ENCODE data around the gene AGRN.
"Not testable (repeated sequence)": the region's sequence is repeated elsewhere in the genome, so short reads cannot be mapped to it uniquely, and the experiment has no call there.

AGRN gene

DNA sequence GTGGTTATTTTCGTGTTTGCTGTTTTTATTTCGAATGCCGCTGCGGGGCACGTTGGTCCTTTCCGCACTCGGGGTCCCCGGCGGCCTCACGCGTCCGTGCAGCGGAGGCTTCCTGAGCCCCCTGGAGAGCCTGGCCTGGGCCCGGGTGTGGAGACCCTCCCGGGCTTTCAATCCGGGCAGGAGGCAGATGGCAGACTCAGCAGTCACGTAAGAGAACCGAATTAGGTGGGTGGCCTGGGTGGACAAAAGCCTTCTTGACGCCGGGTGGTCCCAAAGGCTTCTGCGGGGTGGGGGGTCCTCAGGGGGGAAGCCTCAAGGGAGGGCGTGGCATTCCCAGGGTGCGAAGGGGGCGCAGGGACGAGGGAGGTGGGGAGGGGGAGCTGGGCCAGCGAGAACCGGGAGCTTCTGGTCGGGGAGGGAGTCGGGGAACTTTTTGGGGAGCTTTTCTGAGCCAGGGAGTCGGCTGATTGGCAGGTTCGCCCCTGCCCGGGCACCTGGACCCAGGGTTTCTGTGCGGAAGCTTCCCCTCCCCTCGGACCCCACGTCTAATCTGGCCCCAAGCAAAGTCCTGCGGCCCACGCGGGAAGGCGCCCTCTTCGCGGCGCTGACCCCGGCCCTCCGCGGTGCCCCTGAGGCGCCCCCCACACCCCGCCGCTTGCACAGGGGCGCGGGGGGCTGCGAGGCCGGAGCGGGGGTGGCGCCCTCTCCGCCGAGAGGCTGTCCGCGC lies 18.7 kb upstream of the AGRN start:
- DNase-seq (ENCODE audit: low spot score) = no peak

GRCh38 chr1:1003618-1004419 lies 16.1 kb upstream of the AGRN start:
- no peak for DNase-seq (ENCODE audit: low spot score)

- no peak for DNase-seq (ENCODE audit: low spot score)
Measured at GRCh38 chr1:1004420-1004779, 15.5 kb upstream of the AGRN start.

DNA sequence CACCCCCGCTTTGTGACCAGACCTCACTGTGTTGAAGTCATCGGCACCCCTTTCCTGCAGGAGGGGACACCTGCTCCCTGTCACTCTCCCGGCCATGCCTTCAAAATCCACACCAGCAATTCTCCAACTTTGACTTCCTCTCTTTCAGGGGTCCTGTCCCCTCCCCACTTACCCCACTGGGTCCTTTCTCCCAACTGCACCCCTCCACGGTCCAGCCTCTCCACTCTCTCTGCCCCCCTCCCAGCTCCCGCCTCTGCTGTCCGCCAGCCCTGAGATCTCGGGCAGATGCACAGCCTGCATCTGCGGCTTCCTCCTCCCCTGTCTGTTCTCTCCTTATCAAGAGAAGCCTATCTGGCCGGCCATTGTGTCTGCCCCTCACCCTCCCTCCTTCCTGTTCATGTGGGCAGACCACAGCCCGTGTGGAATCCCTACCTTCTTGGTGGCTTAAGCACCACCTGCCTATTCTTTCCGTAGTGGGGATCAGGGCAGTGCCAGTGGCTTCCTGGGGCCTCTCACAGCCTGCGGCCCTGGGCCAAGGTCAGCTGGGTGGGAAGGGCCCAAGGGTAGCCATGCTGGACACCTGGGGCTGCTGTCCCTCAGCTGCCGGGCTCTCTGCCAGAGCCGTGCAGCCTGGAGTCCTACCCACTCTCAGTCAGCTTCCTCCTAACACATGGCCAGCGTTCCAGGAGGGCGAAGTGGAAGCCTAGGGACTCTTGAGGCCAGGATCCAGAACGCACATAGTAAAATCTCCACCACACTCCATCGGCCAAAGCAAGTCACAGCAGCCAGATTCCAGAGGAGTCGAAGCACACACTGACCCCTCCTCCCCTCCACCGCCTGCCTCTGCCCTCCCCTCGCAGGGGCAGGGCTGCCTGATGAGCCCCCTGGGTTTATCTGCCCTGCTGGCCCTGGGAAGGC lies 14.9 kb upstream of the AGRN start:
- no peak for DNase-seq (ENCODE audit: low spot score)

DNA sequence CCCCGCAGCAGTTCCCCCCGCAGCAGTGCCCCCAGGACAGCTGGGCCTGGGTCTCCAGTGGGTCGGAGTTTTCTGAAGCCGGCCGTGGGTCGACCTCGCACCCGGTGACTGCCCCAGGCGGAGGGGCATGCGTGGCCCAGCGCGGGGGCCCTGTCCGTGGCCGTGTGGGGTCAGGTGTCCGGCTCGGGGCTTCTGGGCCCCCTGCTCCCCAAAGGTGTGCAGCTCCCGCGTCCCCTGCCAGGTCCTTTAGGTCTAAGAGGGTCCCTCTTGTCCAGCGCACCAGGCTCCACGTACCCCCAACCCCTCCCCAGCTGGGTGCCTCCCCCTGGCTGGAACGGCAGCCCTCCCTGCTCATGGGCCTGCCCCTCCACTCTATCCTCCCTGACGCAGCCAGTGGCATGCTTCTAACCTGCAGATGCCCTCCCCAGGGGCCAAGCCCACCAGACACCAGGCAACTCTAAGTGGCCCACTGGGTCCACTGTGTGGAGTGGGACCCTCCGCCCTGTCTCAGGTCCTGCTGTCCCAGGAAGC lies 14.1 kb upstream of the AGRN start:
- DNase-seq (ENCODE audit: low spot score) = no peak

GRCh38 chr1:1006305-1007159 lies 13.4 kb upstream of the AGRN start:
- DNase-seq (ENCODE audit: low spot score) = no peak

- not testable (repeated sequence) for DNase-seq (ENCODE audit: low spot score)
Measured at GRCh38 chr1:1010131-1010530, 9.8 kb upstream of the AGRN start.

DNA sequence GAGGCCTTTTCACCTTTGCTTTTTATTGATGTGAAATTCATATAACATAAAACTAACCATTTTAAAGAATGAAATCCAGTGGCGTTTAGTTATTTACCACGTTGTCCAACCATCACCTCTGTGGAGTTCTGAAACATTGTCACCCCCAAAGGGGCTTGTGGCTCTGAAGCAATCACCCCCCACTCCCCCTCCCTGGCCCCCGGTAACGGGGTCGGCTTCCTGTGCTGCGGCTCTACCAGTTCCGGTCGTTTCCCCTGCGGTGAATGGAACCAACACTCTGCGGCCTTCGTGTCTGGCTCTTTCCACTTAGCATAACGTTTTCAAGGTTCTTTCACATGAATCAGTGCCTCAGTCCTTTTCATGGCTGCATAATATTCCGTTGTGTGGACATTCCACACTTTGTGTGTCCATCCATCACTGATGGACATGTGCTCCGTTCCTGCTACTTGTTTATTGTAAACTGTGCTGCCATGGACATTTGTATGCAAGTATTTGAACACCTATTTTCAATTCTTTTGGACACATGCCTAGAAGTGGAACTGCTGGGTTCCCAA lies 8.4 kb upstream of the AGRN start:
- no peak for DNase-seq (ENCODE audit: low spot score)

GRCh38 chr1:1012736-1013104 lies 7.2 kb upstream of the AGRN start:
- DNase-seq (ENCODE audit: low spot score) = not testable (repeated sequence)

DNA sequence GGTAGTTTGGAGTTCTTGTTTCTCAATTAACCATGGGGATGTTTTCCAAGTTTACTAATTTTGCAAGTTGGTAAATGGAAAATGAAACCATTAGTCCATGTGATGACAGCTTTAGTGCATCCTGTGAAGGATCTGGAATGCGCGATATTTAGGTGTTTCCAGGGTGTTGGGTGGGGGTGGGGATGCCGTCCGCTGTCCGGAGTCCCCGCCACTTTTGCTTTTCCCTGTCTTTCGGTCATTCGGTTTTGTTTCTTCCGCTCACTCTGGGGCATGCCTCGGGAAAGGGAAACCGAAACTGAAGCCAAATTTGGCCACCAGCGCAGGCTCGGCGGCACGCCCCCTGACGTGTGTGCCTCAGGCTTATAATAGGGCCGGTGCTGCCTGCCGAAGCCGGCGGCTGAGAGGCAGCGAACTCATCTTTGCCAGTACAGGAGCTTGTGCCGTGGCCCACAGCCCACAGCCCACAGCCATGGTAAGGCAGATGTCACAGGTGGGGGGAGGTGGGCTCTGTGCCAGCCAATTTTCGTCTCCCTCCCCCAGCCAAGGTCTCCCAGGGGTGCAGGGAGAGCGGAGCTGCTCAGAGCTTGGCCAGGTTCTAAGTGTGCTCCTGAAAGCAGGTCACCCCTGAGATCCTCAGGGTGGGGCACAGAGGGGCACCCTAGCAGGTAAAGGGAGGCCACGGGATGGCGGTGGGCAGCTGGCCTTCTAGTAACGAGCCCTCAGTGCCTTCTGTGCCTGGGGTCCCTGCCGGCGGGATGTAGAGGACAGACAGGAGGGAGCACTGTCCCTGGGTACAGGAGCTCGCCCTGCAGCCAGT lies 6.6 kb upstream of the AGRN start, which contains the start of gene ISG15:
Gene ISG15, plus strand, starts transcription at position 393 of the 817 bp plus-strand sequence. Its CDS starts 77 bp downstream, at position 470.
- peak; percentile 89 for DNase-seq (ENCODE audit: low spot score)

GRCh38 chr1:1013922-1014648 lies 5.8 kb upstream of the AGRN start:
- no peak for DNase-seq (ENCODE audit: low spot score)

DNA sequence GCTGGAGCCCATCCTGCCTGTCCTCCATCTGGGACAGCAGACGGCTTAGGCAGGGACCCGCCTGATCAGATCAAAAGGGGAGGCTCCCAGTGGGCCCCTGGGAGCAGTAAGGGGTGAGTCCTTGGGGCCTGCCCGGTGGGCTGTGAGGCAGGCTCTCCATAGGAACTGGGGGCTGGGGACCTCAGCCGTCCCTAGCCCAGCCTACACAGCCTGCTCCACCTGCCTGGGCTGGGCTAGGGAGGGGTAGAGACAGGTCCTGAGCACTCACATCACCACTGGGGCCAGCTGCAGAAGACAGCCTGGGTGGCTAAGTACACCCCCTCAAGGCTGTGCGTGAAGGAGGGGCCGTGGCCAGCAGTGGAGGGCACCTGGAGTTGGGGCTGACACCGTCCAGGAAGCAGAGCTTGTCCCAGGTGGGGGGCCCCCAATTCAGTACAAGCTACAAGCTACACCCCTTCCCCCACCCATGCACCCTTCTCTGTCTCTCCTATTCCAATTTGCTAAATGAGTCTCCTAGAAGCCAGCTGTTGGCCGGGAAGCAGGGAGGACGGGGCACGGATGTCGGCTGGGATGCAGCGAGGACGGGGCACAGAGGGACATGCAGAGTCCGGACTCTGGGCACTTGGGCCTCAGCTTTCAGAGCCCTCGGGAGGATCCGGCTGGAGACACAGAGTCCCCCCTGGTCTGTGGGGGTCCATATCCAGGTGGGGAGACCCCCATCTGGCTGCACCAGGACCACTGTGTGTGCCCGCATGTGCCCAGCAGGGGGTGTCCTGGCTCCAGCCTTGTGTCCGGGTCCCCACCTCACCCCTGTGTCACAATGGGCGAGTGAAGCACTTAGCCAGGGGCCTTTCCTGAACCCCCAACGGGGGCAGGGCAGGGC lies 4.9 kb upstream of the AGRN start:
- no peak for DNase-seq (ENCODE audit: low spot score)

GRCh38 chr1:1017397-1018320 lies 2.3 kb upstream of the AGRN start:
- not testable (repeated sequence) for DNase-seq (ENCODE audit: low spot score)

DNA sequence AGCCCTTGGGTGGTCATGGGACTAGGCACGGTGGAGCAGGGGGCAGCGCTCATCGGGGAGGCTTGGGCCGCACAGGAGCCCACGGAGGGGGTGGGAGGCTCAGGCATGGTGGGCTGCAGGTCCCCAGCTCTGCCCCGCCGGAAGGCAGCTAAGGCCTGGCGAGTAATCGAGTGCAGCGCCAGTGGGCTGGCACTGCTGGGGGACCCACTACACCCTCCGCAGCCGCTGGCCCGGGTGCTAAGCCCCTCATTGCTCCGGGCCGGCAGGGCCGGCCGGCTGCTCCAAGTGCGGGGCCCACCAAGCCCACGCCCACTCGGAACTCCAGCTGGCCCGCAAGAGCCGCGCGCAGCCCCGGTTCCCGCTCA lies 1.6 kb upstream of the AGRN start:
- not testable (repeated sequence) for DNase-seq (ENCODE audit: low spot score)

DNA sequence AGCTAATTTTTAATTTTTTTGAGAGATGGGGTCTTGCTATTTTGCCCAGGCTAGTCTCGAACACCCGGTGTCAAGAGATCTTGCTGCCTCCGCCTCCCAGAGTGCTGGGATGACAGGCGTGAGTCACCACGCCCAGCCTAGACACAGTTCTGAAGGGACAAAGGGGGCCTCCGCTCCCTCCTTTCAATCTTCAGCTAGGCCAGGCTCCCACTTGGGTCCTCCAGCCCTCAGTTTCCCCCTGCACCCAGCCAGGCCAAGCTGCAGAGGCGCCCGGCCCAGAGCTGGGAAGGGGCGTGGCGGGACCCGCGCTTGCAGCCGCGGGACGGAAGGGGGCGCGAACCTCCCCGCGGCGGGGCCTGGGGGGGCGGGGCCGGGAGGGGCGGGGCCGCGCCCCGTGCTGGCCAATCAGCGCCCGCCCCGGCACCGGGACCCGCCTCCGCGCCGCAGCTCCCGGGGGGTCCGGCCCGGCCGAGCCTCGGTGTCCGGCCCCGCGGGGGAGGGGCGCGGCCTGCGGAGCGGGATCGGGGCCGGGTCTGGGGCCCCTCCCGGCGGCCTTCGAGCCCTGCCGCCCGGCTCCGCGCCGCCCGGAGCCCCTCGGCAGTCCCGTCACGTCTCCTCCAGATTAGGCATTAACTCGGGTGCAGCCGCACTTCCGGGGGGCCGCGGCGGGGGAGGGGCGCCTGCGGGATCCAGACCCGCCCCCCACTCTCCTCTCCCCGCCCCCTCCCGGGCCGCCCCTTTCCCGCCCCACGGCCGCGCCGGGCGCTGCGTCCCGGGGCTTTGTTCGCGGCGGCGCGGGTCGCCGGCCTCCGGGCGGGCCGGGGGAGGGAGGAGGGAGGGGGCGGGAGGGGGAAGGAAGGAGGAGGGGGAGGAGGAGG lies 559 bp upstream of the AGRN start:
- peak; percentile 80 for DNase-seq (ENCODE audit: low spot score)

- DNase-seq (ENCODE audit: low spot score) = no peak
Measured at GRCh38 chr1:1020415-1021009, 592 bp downstream of the AGRN start.
